ENCODE results near the gene PTTG2.

The PTTG2 gene

DNA sequence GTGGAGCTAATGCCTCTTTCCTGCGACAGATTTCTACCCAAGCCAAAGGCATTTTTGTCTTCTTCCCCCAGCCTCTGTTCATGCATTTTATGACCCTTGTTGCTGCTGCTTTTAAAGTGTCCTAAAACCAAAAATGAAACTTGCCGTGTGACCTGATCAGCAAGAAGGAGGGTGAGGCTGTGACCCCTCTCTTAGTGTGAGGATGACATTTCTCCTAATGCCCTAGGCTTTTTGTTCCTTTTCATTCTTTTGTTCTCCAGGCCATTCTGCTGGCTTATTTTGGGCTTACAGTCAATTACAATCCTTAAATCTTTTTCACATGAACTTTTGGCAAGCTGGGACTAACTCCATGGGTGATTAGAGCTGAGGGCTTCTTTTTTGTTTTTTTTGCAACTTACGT lies 34.4 kb downstream of the PTTG2 start:
- Histone ChIP-seq H3K4me1 (ENCODE audit: control insufficient read depth, low read length) (peaks cover 88% of the 10 kb centered on the region), H3K27me3 (ENCODE audit: control insufficient read depth, low read length) (no peaks in the 10 kb centered on the region), H4K20me1 (ENCODE audit: control insufficient read depth, insufficient read depth, low read depth, low read length) (peaks cover 12% of the 10 kb centered on the region), H3F3A (ENCODE audit: control insufficient read depth, insufficient read depth) (peaks cover 2% of the 10 kb centered on the region), H3K4me3 (ENCODE audit: low read length) (no peak overlapping the region), H3K4me2 (ENCODE audit: low read length) (no peak overlapping the region), H3K9me3 (ENCODE audit: control insufficient read depth, insufficient read depth, low read length) (no peaks in the 10 kb centered on the region), H3K36me3 (ENCODE audit: control insufficient read depth, low read length) (peaks cover 73% of the 10 kb centered on the region), H3K27ac (ENCODE audit: low read depth, low read length) (no peak overlapping the region), H3K9me2 (replicated peaks; ENCODE audit: control insufficient read depth, low read length) (no peaks in the 10 kb centered on the region), H3K79me2 (ENCODE audit: control insufficient read depth, low read length) (peaks cover 99% of the 10 kb centered on the region)
- TF ChIP-seq, protein P1, sequence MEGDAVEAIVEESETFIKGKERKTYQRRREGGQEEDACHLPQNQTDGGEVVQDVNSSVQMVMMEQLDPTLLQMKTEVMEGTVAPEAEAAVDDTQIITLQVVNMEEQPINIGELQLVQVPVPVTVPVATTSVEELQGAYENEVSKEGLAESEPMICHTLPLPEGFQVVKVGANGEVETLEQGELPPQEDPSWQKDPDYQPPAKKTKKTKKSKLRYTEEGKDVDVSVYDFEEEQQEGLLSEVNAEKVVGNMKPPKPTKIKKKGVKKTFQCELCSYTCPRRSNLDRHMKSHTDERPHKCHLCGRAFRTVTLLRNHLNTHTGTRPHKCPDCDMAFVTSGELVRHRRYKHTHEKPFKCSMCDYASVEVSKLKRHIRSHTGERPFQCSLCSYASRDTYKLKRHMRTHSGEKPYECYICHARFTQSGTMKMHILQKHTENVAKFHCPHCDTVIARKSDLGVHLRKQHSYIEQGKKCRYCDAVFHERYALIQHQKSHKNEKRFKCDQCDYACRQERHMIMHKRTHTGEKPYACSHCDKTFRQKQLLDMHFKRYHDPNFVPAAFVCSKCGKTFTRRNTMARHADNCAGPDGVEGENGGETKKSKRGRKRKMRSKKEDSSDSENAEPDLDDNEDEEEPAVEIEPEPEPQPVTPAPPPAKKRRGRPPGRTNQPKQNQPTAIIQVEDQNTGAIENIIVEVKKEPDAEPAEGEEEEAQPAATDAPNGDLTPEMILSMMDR (IDR thresholded peaks at IDR 0.05; ENCODE audit: low read depth, low read length, poor library complexity, severe bottlenecking): no peak
- TF ChIP-seq EZH2phosphoT487 (IDR thresholded peaks at IDR 0.05; ENCODE audit: borderline replicate concordance, low read length): no peak

DNA sequence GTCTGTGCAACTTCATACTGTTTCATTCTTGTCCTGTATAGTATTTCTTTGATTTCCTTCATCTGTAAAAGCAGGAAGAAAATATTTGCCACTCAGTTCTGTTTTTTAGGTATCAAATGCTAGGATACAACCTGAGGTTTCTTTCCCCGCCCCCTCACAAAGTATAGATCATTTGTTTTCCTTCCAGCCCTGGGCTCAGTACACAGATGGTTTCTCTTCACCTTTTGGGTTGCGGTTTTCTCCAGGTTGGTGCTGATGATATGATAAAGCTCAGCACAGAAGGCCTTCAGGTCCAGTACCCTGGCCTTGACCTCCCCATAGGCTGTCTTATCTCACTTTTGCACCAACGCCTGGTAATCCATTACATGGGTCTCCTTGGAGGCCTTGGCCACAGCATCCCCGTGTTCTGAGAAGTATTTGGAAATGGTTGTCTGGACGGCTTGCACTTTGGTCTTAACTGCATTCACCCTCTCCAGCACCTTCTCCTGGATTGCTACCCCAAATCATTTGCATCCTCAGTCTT lies 35.2 kb downstream of the PTTG2 start:
- no peaks in the 10 kb centered on the region for H3K9me2 ChIP-seq (replicated peaks; ENCODE audit: control insufficient read depth, low read length)
- H3K9me3 ChIP-seq (ENCODE audit: control insufficient read depth, insufficient read depth, low read length): no peaks in the 10 kb centered on the region
- peaks cover 83% of the 10 kb centered on the region for H3K4me1 ChIP-seq (ENCODE audit: control insufficient read depth, low read length)
- H3K79me2 ChIP-seq (ENCODE audit: control insufficient read depth, low read length): peaks cover 99% of the 10 kb centered on the region
- no peak overlapping the region for H3K4me2 ChIP-seq (ENCODE audit: low read length)
- no peaks in the 10 kb centered on the region for H3K27me3 ChIP-seq (ENCODE audit: control insufficient read depth, low read length)
- peaks cover 12% of the 10 kb centered on the region for H4K20me1 ChIP-seq (ENCODE audit: control insufficient read depth, insufficient read depth, low read depth, low read length)
- H3K36me3 ChIP-seq (ENCODE audit: control insufficient read depth, low read length): peaks cover 76% of the 10 kb centered on the region
- TF ChIP-seq, protein P1 (IDR thresholded peaks at IDR 0.05; ENCODE audit: low read depth, low read length, poor library complexity, severe bottlenecking): no peak
- no peak for TF ChIP-seq EZH2phosphoT487 (IDR thresholded peaks at IDR 0.05; ENCODE audit: borderline replicate concordance, low read length)
- no peak overlapping the region for H3K27ac ChIP-seq (ENCODE audit: low read depth, low read length)
- no peaks in the 10 kb centered on the region for H3F3A ChIP-seq (ENCODE audit: control insufficient read depth, insufficient read depth)
- no peak overlapping the region for H3K4me3 ChIP-seq (ENCODE audit: low read length)

GRCh38 chr4:37995981-37996775 lies 36.0 kb downstream of the PTTG2 start:
- Histone ChIP-seq H3K9me3 (ENCODE audit: control insufficient read depth, insufficient read depth, low read length) (no peaks in the 10 kb centered on the region), H4K20me1 (ENCODE audit: control insufficient read depth, insufficient read depth, low read depth, low read length) (peaks cover 12% of the 10 kb centered on the region), H3F3A (ENCODE audit: control insufficient read depth, insufficient read depth) (no peaks in the 10 kb centered on the region), H3K4me3 (ENCODE audit: low read length) (no peak overlapping the region), H3K4me2 (ENCODE audit: low read length) (no peak overlapping the region), H3K27me3 (ENCODE audit: control insufficient read depth, low read length) (no peaks in the 10 kb centered on the region), H3K9me2 (replicated peaks; ENCODE audit: control insufficient read depth, low read length) (no peaks in the 10 kb centered on the region), H3K79me2 (ENCODE audit: control insufficient read depth, low read length) (peaks cover 99% of the 10 kb centered on the region), H3K4me1 (ENCODE audit: control insufficient read depth, low read length) (peaks cover 81% of the 10 kb centered on the region), H3K27ac (ENCODE audit: low read depth, low read length) (no peak overlapping the region), H3K36me3 (ENCODE audit: control insufficient read depth, low read length) (peaks cover 75% of the 10 kb centered on the region)
- no peak for TF ChIP-seq EZH2phosphoT487 (IDR thresholded peaks at IDR 0.05; ENCODE audit: borderline replicate concordance, low read length)
- TF ChIP-seq, protein P1 (IDR thresholded peaks at IDR 0.05; ENCODE audit: low read depth, low read length, poor library complexity, severe bottlenecking): no peak

Data from DOHH2 (cell line).